RPMI8226 (cell line): ENCODE data around the gene MEI1.
A peak's percentile ranks its signal among the peaks of the same experiment; 100 is the strongest.

Experiments
- DNase-seq: peaks from one replicate; pipeline ENCODE4 v3.0.0-alpha.2; 2015

MEI1 gene

GRCh38 chr22:41793871-41794270 lies 94.6 kb downstream of the MEI1 start:
- no peak for DNase-seq

- DNase-seq, result no peak
Measured at GRCh38 chr22:41798736-41799135, 99.4 kb downstream of the MEI1 start.

GRCh38 chr22:41799486-41800347 lies 100.4 kb downstream of the MEI1 start:
- DNase-seq, result peak; percentile 7

- DNase-seq, result peak; percentile 97
Measured at GRCh38 chr22:41800348-41801146, 101.2 kb downstream of the MEI1 start, which contains the start of gene CCDC134. Gene CCDC134 (plus strand): TSS chr22:41800679. CDS start chr22:41808891, 8,212 bp downstream.

- DNase-seq, result peak; percentile 12
Measured at GRCh38 chr22:41801147-41801819, 102.0 kb downstream of the MEI1 start.

GRCh38 chr22:41801886-41802285 lies 102.6 kb downstream of the MEI1 start:
- no peak for DNase-seq

GRCh38 chr22:41805639-41806038 lies 106.3 kb downstream of the MEI1 start:
- no peak for DNase-seq

GRCh38 chr22:41808400-41808799 lies 109.1 kb downstream of the MEI1 start:
- DNase-seq, result no peak

GRCh38 chr22:41810022-41810421 lies 110.7 kb downstream of the MEI1 start:
- no peak for DNase-seq

- DNase-seq, result no peak
Measured at GRCh38 chr22:41812805-41813545, 113.7 kb downstream of the MEI1 start.

- no peak for DNase-seq
Measured at GRCh38 chr22:41813726-41814410, 114.6 kb downstream of the MEI1 start.

- DNase-seq, result no peak
Measured at GRCh38 chr22:41815716-41816115, 116.4 kb downstream of the MEI1 start.

- no peak for DNase-seq
Measured at GRCh38 chr22:41816241-41816640, 116.9 kb downstream of the MEI1 start.

GRCh38 chr22:41816871-41817270 lies 117.6 kb downstream of the MEI1 start:
- no peak for DNase-seq

- no peak for DNase-seq
Measured at GRCh38 chr22:41818011-41818410, 118.7 kb downstream of the MEI1 start.

GRCh38 chr22:41818596-41818995 lies 119.3 kb downstream of the MEI1 start:
- no peak for DNase-seq

GRCh38 chr22:41819257-41819656 lies 120.0 kb downstream of the MEI1 start:
- DNase-seq, result no peak

- no peak for DNase-seq
Measured at GRCh38 chr22:41820447-41820846, 121.1 kb downstream of the MEI1 start.

GRCh38 chr22:41821471-41822316 lies 122.4 kb downstream of the MEI1 start:
- no peak for DNase-seq

- peak; percentile 58 for DNase-seq
Measured at GRCh38 chr22:41822317-41823057, 123.2 kb downstream of the MEI1 start.
